H1 (cell line): ENCODE data around the gene FAF2. TPM values are rescaled to one million over a fixed set of nuclear protein-coding genes. Genes with fewer than 3 reads are reported as not detected.

Experiments used
- CTCF ChIA-PET: fragments of 300-600 bp; sonication (Branson Sonifier 250); formaldehyde crosslinking; loops from one replicate; lab custom pipeline; 2021; ENCODE audit not compliant: partially characterized antibody; lab: Charles Lee
- POLR2A ChIA-PET: fragments of 300-600 bp; sonication (Branson Sonifier 250); formaldehyde crosslinking; loops from one replicate; lab custom pipeline; 2021; ENCODE audit warnings: inconsistent platforms; ENCODE audit not compliant: partially characterized antibody; lab: Charles Lee
- DNase-seq, 2 experiments: peaks; one replicate each; pipeline versions ENCODE4 v3.0.0 to v3.0.0-alpha.2; 2010 to 2022; ENCODE audit warnings: low spot score in 2 of 2, low read depth in 1 of 2, mixed read lengths in 1 of 2
- FAIRE-seq: peaks from 2 replicates; lab custom pipeline; 2011; peaks lifted over from hg19 to GRCh38; lab: Jason Lieb, UNC
- H2AFZ ChIP-seq: 2 replicates; pipeline ENCODE4 v1.8.1; 2012; ENCODE audit warnings: low read length, inconsistent platforms
- H2AK5ac ChIP-seq: 2 replicates; pipeline ENCODE4 v1.6.1; 2013; ENCODE audit warnings: low read depth, low read length
- H2BK120ac ChIP-seq: replicated peaks from 2 replicates; pipeline ENCODE3; 2013; ENCODE audit warnings: low read depth, low read length, inconsistent platforms
- H2BK12ac ChIP-seq: 2 replicates; pipeline ENCODE4 v1.6.1; 2013; ENCODE audit warnings: low read depth, low read length
- H2BK15ac ChIP-seq: 2 replicates; pipeline ENCODE4 v1.6.1; 2013; ENCODE audit warnings: low read length
- H2BK20ac ChIP-seq: 2 replicates; pipeline ENCODE4 v1.6.1; 2013; ENCODE audit warnings: low read length
- H2BK5ac ChIP-seq: 2 replicates; pipeline ENCODE4 v1.6.1; 2013; ENCODE audit warnings: low read depth, low read length
- H3K14ac ChIP-seq: 2 replicates; pipeline ENCODE4 v1.6.1; 2013; ENCODE audit warnings: inconsistent platforms; ENCODE audit not compliant: insufficient read length
- H3K18ac ChIP-seq: 2 replicates; pipeline ENCODE4 v1.6.1; 2013; ENCODE audit warnings: low read length; ENCODE audit errors: extremely low read depth
- H3K23ac ChIP-seq: 2 replicates; pipeline ENCODE4 v1.6.1; 2013; ENCODE audit warnings: inconsistent platforms; ENCODE audit not compliant: insufficient read length
- H3K23me2 ChIP-seq: 2 replicates; pipeline ENCODE4 v1.6.1; 2013; ENCODE audit warnings: low read depth, low read length
- H3K27ac ChIP-seq: 2 replicates; pipeline ENCODE4 v1.6.1; 2011; ENCODE audit warnings: low read depth, low read length, inconsistent platforms
- H3K27me3 ChIP-seq, 4 experiments: replicated peaks in 1 of 4; 1 replicate in 1 of 4; 2 replicates in 3 of 4; pipeline versions ENCODE4 v1.6.1 to v1.8.1; 2011 to 2013; ENCODE audit warnings: low read length in 3 of 4, mild to moderate bottlenecking in 3 of 4, inconsistent platforms in 2 of 4, mixed read lengths in 2 of 4, moderate library complexity in 1 of 4; ENCODE audit not compliant: control insufficient read depth in 3 of 4, insufficient read depth in 3 of 4; ENCODE audit errors: extremely low read depth in 1 of 4
- H3K36me3 ChIP-seq, 4 experiments: 2 replicates each; pipeline versions ENCODE4 v1.6.1 to v1.8.1; 2011 to 2013; ENCODE audit warnings: mild to moderate bottlenecking in 4 of 4, low read length in 3 of 4, moderate library complexity in 2 of 4, control low read depth in 1 of 4, inconsistent platforms in 1 of 4; ENCODE audit not compliant: insufficient read depth in 4 of 4, control insufficient read depth in 2 of 4
- H3K4ac ChIP-seq: replicated peaks from 2 replicates; pipeline ENCODE3; 2013; ENCODE audit warnings: low read length, low read depth, mixed read lengths, inconsistent platforms; ENCODE audit not compliant: insufficient read length
- H3K4me1 ChIP-seq, 4 experiments: replicated peaks in 1 of 4; 1 replicate in 1 of 4; 2 replicates in 3 of 4; pipeline versions ENCODE4 v1.6.1 to v1.8.1; 2011 to 2013; ENCODE audit warnings: low read length in 3 of 4, inconsistent platforms in 2 of 4, mixed read lengths in 1 of 4; ENCODE audit not compliant: insufficient read depth in 4 of 4, control insufficient read depth in 3 of 4
- H3K4me2 ChIP-seq, 2 experiments: 2 replicates each; pipeline versions ENCODE4 v1.6.1 to v1.8.1; 2011 to 2013; ENCODE audit warnings: low read depth in 2 of 2, low read length in 2 of 2, control low read depth in 1 of 2, inconsistent platforms in 1 of 2, mild to moderate bottlenecking in 1 of 2; ENCODE audit not compliant: insufficient read depth in 1 of 2
- H3K4me3 ChIP-seq, 4 experiments: fragments of 200-600, 300-600 bp in 1 of 4; sonication (generic), shearing (Covaris generic), sonication (Bioruptor Twin) in 1 of 4; 2 replicates each; pipeline versions ENCODE4 v1.5.1 to v1.8.1; 2011 to 2016; ENCODE audit warnings: low read length in 4 of 4, low read depth in 3 of 4, control low read depth in 2 of 4, inconsistent platforms in 2 of 4, mild to moderate bottlenecking in 2 of 4, mixed read lengths in 1 of 4, moderate library complexity in 1 of 4; ENCODE audit not compliant: insufficient read depth in 2 of 4; ENCODE audit errors: extremely low read depth in 1 of 4
- H3K56ac ChIP-seq: replicated peaks from 2 replicates; pipeline ENCODE3; 2013; ENCODE audit warnings: low read depth, mild to moderate bottlenecking, mixed read lengths, low read length, inconsistent platforms; ENCODE audit not compliant: insufficient read length
- H3K79me1 ChIP-seq: 2 replicates; pipeline ENCODE4 v1.6.1; 2013; ENCODE audit warnings: low read depth, low read length, control low read depth
- H3K79me2 ChIP-seq, 2 experiments: 2 replicates each; pipeline versions ENCODE4 v1.6.1 to v1.8.1; 2012 to 2013; ENCODE audit warnings: low read length in 2 of 2, mild to moderate bottlenecking in 2 of 2, inconsistent platforms in 1 of 2; ENCODE audit not compliant: insufficient read depth in 2 of 2, control insufficient read depth in 1 of 2
- H3K9ac ChIP-seq, 4 experiments: replicated peaks in 1 of 4; 1 replicate in 1 of 4; 2 replicates in 3 of 4; pipeline versions ENCODE4 v1.6.1 to v1.8.1; 2011 to 2013; ENCODE audit warnings: low read depth in 3 of 4, low read length in 3 of 4, control low read depth in 2 of 4, mild to moderate bottlenecking in 2 of 4, moderate library complexity in 2 of 4, inconsistent platforms in 1 of 4; ENCODE audit errors: extremely low read depth in 1 of 4
- H3K9me3 ChIP-seq, 2 experiments: 2 replicates each; pipeline versions ENCODE4 v1.6.1 to v1.8.1; 2012 to 2013; ENCODE audit warnings: mild to moderate bottlenecking in 2 of 2, moderate library complexity in 2 of 2, control low read depth in 1 of 2, inconsistent platforms in 1 of 2, low read depth in 1 of 2, low read length in 1 of 2, mixed read lengths in 1 of 2; ENCODE audit not compliant: insufficient read depth in 2 of 2
- H4K20me1 ChIP-seq, 2 experiments: replicated peaks in 1 of 2; 2 replicates each; pipeline versions ENCODE3 to v1.8.1; 2011 to 2013; ENCODE audit warnings: inconsistent platforms in 2 of 2, low read length in 2 of 2, mild to moderate bottlenecking in 1 of 2; ENCODE audit not compliant: insufficient read depth in 2 of 2, control insufficient read depth in 1 of 2
- H4K5ac ChIP-seq: 2 replicates; pipeline ENCODE4 v1.6.1; 2013; ENCODE audit warnings: low read length, low read depth, mixed read lengths, inconsistent platforms; ENCODE audit not compliant: insufficient read length
- H4K8ac ChIP-seq: 2 replicates; pipeline ENCODE4 v1.8.0; 2013; ENCODE audit warnings: mild to moderate bottlenecking, moderate library complexity, low read length, inconsistent platforms; ENCODE audit not compliant: insufficient read depth; ENCODE audit errors: extremely low read depth
- H4K91ac ChIP-seq: replicated peaks from 2 replicates; pipeline ENCODE3; 2013; ENCODE audit warnings: low read length, mixed read lengths, inconsistent platforms; ENCODE audit not compliant: insufficient read length
- CBX5 ChIP-seq: fragments of 300-800, 300-1000 bp; sonication (generic); IDR thresholded peaks from 2 replicates; pipeline ENCODE4 v1.7.1; 2016; ENCODE audit warnings: antibody characterized with exemption, low read length, low read depth
- CREB1 ChIP-seq: IDR thresholded peaks from 2 replicates; pipeline ENCODE4 v1.6.1; 2012; ENCODE audit warnings: inconsistent platforms
- HDAC2 ChIP-seq, 2 experiments: fragments of 300-600 bp in 1 of 2; sonication (generic) in 1 of 2; IDR thresholded peaks; 2 replicates each; pipeline ENCODE4 v1.6.1; 2011 to 2012; ENCODE audit warnings: low read depth in 2 of 2, low read length in 2 of 2, mild to moderate bottlenecking in 2 of 2, moderate library complexity in 2 of 2, borderline replicate concordance in 1 of 2, inconsistent platforms in 1 of 2
- KDM4A ChIP-seq: IDR thresholded peaks from one replicate; pipeline ENCODE4 v1.7.1; 2012; ENCODE audit warnings: low read depth, mild to moderate bottlenecking, moderate library complexity, low read length, inconsistent platforms; ENCODE audit not compliant: severe bottlenecking
- NANOG ChIP-seq: IDR thresholded peaks from 2 replicates; pipeline ENCODE4 v1.6.1; 2011; ENCODE audit warnings: low read length, low read depth, mild to moderate bottlenecking, inconsistent platforms; ENCODE audit not compliant: insufficient read depth, poor library complexity, severe bottlenecking
- POU5F1 ChIP-seq: IDR thresholded peaks from 2 replicates; pipeline ENCODE4 v1.6.1; 2011; ENCODE audit warnings: low read depth, mild to moderate bottlenecking, low read length, moderate library complexity
- RXRA ChIP-seq: IDR thresholded peaks from 2 replicates; pipeline ENCODE4 v1.6.1; 2011; ENCODE audit warnings: low read depth, mild to moderate bottlenecking, low read length, moderate library complexity; ENCODE audit not compliant: insufficient read depth
- SAP30 ChIP-seq: fragments of 300-600 bp; sonication (generic); IDR thresholded peaks from 2 replicates; pipeline ENCODE4 v1.7.1; 2012; ENCODE audit warnings: low read length, moderate library complexity, mild to moderate bottlenecking, inconsistent platforms; ENCODE audit not compliant: insufficient read depth, insufficient replicate concordance
- SP1 ChIP-seq: IDR thresholded peaks from 2 replicates; pipeline ENCODE4 v1.6.1; 2011; ENCODE audit warnings: low read depth, low read length
- SRF ChIP-seq: IDR thresholded peaks from 2 replicates; pipeline ENCODE4 v1.6.1; 2011; ENCODE audit warnings: mild to moderate bottlenecking, low read depth, low read length, moderate library complexity
- TBP ChIP-seq: IDR thresholded peaks from 2 replicates; pipeline ENCODE4 v1.6.1; 2011; ENCODE audit warnings: low read depth, low read length, improper control_type of control experiment
- WGBS, 2 experiments: shearing (Covaris generic) in 1 of 2; methylation state at CpG; one replicate each; pipeline versions ENCODE4 v1.1.6 to v1.1.7; 2013 to 2015; ENCODE audit warnings: low lambda C conversion rate in 2 of 2, mixed read lengths in 2 of 2, inconsistent platforms in 1 of 2, low coverage in 1 of 2, missing lambda C conversion rate in 1 of 2; ENCODE audit not compliant: insufficient replicate concordance in 2 of 2, insufficient coverage in 1 of 2, insufficient read length in 1 of 2; ENCODE audit errors: extremely low coverage in 1 of 2, missing lambda C conversion rate in 1 of 2; 5-methylcytosine and 5-hydroxymethylcytosine counted together
- polyA plus RNA-seq, 7 experiments: library from polyadenylated mRNA; depleted of rRNA in 3 of 7; stranded (reverse) in 5 of 7; unstranded in 2 of 7; fragments of >200 nt in 5 of 7; fragments of 200-250 nt in 2 of 7; gene quantifications; 1 replicate in 5 of 7; 2 replicates in 1 of 7; 4 replicates in 1 of 7; pipeline versions ENCODE4 v1.2.1 to v1.2.3, GENCODE V29; 2011 to 2013; ENCODE audit warnings: missing spikeins in 2 of 7, mixed read lengths in 2 of 7
- total RNA-seq: library from RNA; stranded (reverse); fragmentation: NEBNext Ultra II Directional; extraction: Animal tissue kit (Norgen Biotek cat#: 25700); gene quantifications from 2 replicates; pipeline ENCODE4 v1.2.1, GENCODE V29; 2021

Gene FAF2
- total and polyA plus RNA-seq, 2 of the 8 experiments (the other 6 are each of a cell fraction or from before 2014, with no cell fraction given), result 20.8 to 35.8 TPM

DNA sequence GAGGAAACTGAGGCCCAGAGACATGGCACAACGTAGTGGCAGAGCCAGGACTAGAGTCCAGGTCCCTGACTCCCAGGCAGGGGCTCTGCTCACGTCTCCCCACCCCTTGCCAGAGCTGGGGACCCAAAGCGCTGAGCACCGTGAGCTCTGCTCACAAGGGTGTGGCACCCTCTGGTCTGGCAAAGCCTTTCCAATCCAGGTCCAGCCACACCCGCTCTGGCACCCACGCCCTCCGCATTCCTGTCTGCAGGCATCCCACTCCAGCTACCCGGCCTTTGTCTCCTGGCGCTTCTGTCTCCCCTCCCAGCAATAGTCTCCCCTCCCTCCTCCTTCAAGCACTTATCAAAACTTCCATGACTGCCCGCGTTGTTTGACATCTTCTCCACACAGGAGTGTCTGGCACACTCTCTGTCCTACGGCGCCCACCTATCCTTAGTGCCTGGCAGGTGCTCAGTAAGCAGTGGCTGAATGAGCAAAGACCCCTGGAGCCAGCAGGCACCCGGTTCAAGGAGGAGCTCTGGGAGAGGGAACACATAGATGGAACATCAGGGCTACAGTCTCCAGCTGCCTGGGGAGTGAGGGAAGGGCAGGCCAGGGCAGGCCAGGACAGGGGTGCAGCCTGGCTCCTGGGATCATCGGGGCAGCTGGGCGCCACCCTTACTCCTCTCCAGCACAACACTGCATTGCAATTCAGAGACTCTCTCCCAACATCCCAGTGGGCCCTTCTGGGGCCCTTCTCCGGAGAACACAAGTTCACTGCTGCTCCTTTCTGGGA lies 47.6 kb upstream of the FAF2 start:
- Histone ChIP-seq H2BK5ac (no peak overlapping the region), H4K20me1 (peaks cover 0 to 1% of the 10 kb centered on the region in 2 experiments), H2AFZ (no peak overlapping the region), H3K27me3 (no peaks in the 10 kb centered on the region), H3K4me3 (no peak overlapping the region), H3K18ac (no peak overlapping the region), H3K4ac (no peak overlapping the region), H3K79me1 (no peaks in the 10 kb centered on the region), H4K91ac (no peak overlapping the region), H3K4me1 (no peaks in the 10 kb centered on the region), H3K56ac (no peak overlapping the region), H2BK20ac (no peak overlapping the region), H3K27ac (no peak overlapping the region), H3K9ac (no peak overlapping the region), H3K4me2 (no peak overlapping the region), H2BK12ac (no peak overlapping the region), H3K79me2 (no peaks in the 10 kb centered on the region), H4K5ac (no peak overlapping the region), H3K23me2 (no peaks in the 10 kb centered on the region), H2BK15ac (no peak overlapping the region)
- 82% methylated on average over 15 of the region's 17 CpGs; no CpG with 5 or more reads in 1 of the 2 experiments for WGBS, 2 experiments
- ChIA-PET POLR2A (interaction anchor here (1.0 to 1.2 kb wide), 2 partner anchors 9 to 12 kb away, joined by 3 to 4 read pairs; partner anchors contain the start of genes HIGD2A and NOP16), CTCF (interaction anchor here (0.8 kb wide), 1 partner anchor 9 kb away, joined by 4 read pairs; no protein-coding TSS in a partner anchor)
- no peak for DNase-seq
- TF ChIP-seq CREB1 (no peak), HDAC2 (IDR thresholded peaks at IDR 0.05; ENCODE audit: borderline replicate concordance in 1 of 2, low read depth in 2 of 2, low read length in 2 of 2) (no peak), NANOG (no peak), KDM4A (no peak), TBP (no peak), RXRA (no peak), CBX5 (no peak), SP1 (no peak), POU5F1 (no peak), SRF (no peak), SAP30 (no peak)
- TF ChIP-seq, all 59 proteins: peak for 0
- H4K8ac ChIP-seq, result no peak overlapping the region
- no peak overlapping the region for H3K23ac ChIP-seq
- H2AK5ac ChIP-seq, result no peak overlapping the region
- no peaks in the 10 kb centered on the region for H3K36me3 ChIP-seq
- no peak for FAIRE-seq
- no peak overlapping the region for H2BK120ac ChIP-seq
- no peak overlapping the region for H3K14ac ChIP-seq
- no peaks in the 10 kb centered on the region for H3K9me3 ChIP-seq
